ENCODE data around the gene C2CD4A. TPM values are rescaled to one million over a fixed set of nuclear protein-coding genes. Genes with fewer than 3 reads are reported as not detected.

The C2CD4A gene
- total RNA-seq, 2 donors from 2014 or later: not detected

DNA sequence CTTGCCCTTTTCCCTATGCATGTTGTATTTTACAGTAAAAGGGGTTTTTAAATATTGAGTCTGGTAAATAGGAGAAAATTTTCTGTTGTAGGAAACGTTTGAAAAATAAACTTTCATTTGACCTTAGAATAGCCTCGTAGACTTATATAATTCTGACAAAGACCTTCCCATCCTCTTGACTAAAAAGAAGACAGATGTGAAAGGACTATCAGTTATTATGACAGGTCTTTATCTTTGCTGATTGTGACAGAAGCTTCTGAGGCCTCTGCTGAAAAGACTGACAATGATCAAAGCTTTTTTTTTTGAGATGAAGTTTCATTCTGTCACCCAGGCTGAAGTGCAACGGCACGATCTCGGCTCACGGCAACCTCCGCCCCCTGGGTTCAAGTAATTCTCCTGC is 24.2 kb downstream of the C2CD4A start:
- DNase-seq (ENCODE audit: low spot score): no peak
- intact Hi-C loops (cut with DNase I): no loop called here

GRCh38 chr15:62093809-62094208 is 27.0 kb downstream of the C2CD4A start:
- DNase-seq (ENCODE audit: low spot score): no peak
- intact Hi-C loops (cut with DNase I): no loop called here

GRCh38 chr15:62094388-62094787 is 27.6 kb downstream of the C2CD4A start:
- DNase-seq (ENCODE audit: low spot score): no peak
- intact Hi-C loops (cut with DNase I): no loop called here

GRCh38 chr15:62099094-62099601 is 32.4 kb downstream of the C2CD4A start:
- DNase-seq (ENCODE audit: low spot score): no peak
- intact Hi-C loops (cut with DNase I): no loop called here

DNA sequence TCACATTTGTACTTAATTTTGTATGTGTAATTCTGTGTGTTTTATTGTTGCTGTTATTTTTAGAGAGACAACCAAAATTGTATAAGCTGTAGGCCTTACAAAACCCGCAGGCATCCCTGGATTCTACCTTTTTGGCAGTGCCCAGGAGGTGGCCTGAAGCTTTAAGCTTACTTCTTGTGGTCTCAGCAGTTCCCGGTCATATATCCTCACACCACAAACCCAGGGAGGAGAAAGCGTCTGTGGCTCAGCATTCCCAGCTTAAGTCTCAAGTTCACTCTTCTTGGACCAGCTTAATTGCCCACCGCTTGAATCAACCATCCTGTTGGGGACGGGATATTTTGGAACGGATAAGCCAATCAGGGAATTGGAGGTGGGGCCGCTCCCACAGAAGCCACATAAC is 36.7 kb downstream of the C2CD4A start:
- intact Hi-C loops (cut with DNase I): no loop called here
- no peak for DNase-seq (ENCODE audit: low spot score)

- DNase-seq (ENCODE audit: low spot score): no peak
Measured at GRCh38 chr15:62104401-62104800, 37.6 kb downstream of the C2CD4A start.

DNA sequence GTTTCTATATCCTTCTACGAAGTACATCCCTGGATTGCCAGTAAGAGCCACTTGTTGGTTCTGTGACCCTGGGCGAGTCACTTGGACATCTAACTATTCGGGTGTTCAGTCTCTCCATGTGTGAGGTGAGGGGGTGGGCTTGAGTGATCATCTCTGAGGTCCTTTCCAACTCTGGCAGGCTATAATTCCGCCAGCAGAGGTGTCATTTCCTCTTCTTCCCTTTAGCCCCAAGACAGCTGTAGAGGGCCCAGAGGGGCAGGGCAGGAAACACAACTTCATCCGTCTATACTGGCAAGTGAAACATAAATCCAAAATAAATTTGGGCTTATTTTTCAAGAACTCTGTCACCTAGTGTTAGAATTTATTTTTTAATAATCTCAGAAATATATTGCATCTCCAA is 38.1 kb downstream of the C2CD4A start:
- no peak for DNase-seq (ENCODE audit: low spot score)
- intact Hi-C loops (cut with DNase I): no loop called here

More at GRCh38 chr15:62104401-62104800, 37.6 kb downstream of the C2CD4A start:
- intact Hi-C loops (cut with DNase I): no loop called here

DNA sequence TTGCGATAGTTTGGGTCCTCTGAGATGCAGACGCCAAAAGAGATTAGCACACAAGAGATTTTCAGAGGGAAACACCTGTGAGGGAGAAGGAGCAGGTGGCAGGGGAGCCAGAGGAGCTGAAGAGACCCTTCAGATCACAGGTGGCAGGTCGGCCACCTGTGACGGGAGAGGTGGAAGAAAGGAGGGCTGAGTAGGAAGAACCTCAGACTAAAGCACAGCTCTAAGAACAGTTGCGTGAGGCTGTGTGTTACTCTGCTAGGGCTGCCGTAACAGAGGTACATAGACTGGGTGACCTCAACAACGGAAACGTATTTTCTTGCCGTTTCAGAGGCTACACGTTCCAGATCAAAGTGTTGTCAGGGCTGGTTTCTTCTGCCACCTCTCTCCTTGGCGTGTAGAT is 38.5 kb downstream of the C2CD4A start:
- DNase-seq (ENCODE audit: low spot score): no peak
- intact Hi-C loops (cut with DNase I): no loop called here

DNA sequence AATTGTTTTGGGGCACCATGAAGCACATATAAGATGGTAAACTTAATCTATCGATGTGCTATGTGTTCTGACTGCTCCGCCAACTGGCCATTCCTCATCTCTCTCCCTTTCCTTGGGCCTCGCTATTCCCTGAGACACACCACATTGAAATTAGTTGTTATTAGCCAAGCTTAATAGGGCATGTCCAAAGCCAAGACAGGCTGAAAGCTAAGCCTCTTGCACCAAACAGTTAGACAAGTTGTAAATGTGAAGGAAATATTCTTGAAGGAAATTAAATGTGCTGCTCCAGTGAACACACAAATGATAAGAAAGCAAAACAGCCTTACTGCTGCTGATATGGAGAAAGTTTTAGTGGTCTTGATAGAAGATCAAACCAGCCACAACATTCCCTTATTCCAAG is 39.3 kb downstream of the C2CD4A start:
- intact Hi-C loops (cut with DNase I): no loop called here
- DNase-seq (ENCODE audit: low spot score): no peak

DNA sequence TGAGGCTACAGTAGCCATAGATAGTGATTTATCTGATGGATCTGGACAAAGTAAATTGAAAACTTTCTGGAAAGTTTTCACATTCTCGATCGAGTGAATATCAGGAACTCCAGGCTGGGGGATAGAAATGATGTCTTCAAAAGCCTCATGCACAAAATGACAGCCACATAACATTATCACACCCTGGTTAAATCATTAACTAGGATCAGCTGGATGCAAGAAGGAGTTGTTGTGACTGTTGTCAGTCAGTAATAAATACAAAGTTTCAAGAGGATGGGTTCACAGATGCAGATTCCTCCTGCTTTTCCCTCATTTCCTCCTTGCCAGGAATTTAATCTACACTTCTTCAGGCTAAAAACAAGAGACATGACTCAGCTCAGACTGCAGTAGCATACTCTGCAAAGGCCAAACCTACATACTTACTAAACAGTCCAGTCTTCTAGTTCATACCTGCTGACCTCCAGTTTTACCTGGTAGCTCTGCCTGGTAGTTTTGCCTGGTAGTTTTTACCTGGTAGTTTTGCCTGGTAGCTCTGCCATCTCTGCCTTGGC is 40.9 kb downstream of the C2CD4A start:
- DNase-seq (ENCODE audit: low spot score): no peak
- intact Hi-C loops (cut with DNase I): no loop called here

GRCh38 chr15:62108411-62108810 is 41.6 kb downstream of the C2CD4A start:
- intact Hi-C loops (cut with DNase I): no loop called here
- no peak for DNase-seq (ENCODE audit: low spot score)

GRCh38 chr15:62109437-62109836 is 42.7 kb downstream of the C2CD4A start:
- intact Hi-C loops (cut with DNase I): no loop called here
- no peak for DNase-seq (ENCODE audit: low spot score)

- no peak for DNase-seq (ENCODE audit: low spot score)
- intact Hi-C loops (cut with DNase I): no loop called here
Measured at GRCh38 chr15:62109982-62110851, 43.4 kb downstream of the C2CD4A start.

GRCh38 chr15:62112081-62112480 is 45.3 kb downstream of the C2CD4A start:
- DNase-seq (ENCODE audit: low spot score): no peak
- intact Hi-C loops (cut with DNase I): no loop called here

GRCh38 chr15:62112616-62113593 is 46.1 kb downstream of the C2CD4A start:
- no peak for DNase-seq (ENCODE audit: low spot score)
- intact Hi-C loops (cut with DNase I): no loop called here

DNA sequence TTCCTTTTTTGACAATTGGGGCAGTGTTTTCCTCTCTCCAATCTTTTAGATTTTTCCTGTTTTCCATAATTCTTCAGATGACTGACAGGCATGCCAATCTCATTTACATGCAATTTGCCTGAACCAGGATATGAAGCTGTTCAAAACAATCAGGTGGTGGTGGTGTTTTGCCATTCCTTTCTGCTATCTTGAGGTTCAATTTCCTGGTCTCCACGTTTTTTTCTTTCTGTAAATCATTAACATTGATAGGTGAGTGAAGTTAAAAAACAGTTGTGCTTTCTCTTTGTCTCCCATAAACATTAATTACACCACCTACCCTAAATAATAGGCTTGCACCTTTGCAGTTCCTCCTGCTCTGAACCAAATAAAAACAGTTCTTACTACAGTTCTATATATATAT is 49.1 kb downstream of the C2CD4A start:
- DNase-seq (ENCODE audit: low spot score): no peak
- intact Hi-C loops (cut with DNase I): no loop called here

GRCh38 chr15:62118520-62119226 is 51.9 kb downstream of the C2CD4A start:
- no peak for DNase-seq (ENCODE audit: low spot score)
- intact Hi-C loops (cut with DNase I): no loop called here

GRCh38 chr15:62119227-62119864 is 52.6 kb downstream of the C2CD4A start:
- intact Hi-C loops (cut with DNase I): no loop called here
- DNase-seq (ENCODE audit: low spot score): no peak

GRCh38 chr15:62119874-62120273 is 53.1 kb downstream of the C2CD4A start:
- DNase-seq (ENCODE audit: low spot score): no peak
- intact Hi-C loops (cut with DNase I): no loop called here

Measured in posterior vena cava (tissue), 2 donors.